GM18951 (cell line): ENCODE measurements around the gene FGD5.

Experiments
- POLR2A ChIP-seq: IDR thresholded peaks from 4 replicates; pipeline ENCODE4 v1.6.1; 2011; ENCODE audit warnings: mild to moderate bottlenecking; ENCODE audit not compliant: insufficient read length, insufficient read depth; ENCODE audit errors: extremely low read depth
- in situ Hi-C: fragments of 300-500 bp; cut with MboI; formaldehyde crosslinking; loops from one replicate; pipeline ENCODE4 v1.12.0; 2022; ENCODE audit warnings: low sequenced_read_pairs, mixed read lengths, inconsistent platforms; ENCODE audit not compliant: unreplicated experiment

Gene FGD5

GRCh38 chr3:14812196-14812790 is 6.5 kb upstream of the FGD5 start:
- in situ Hi-C loops = no loop called here
- TF ChIP-seq POLR2A = no peak

GRCh38 chr3:14814411-14814871 is 4.3 kb upstream of the FGD5 start:
- TF ChIP-seq POLR2A = no peak
- in situ Hi-C loops = no loop called here

DNA sequence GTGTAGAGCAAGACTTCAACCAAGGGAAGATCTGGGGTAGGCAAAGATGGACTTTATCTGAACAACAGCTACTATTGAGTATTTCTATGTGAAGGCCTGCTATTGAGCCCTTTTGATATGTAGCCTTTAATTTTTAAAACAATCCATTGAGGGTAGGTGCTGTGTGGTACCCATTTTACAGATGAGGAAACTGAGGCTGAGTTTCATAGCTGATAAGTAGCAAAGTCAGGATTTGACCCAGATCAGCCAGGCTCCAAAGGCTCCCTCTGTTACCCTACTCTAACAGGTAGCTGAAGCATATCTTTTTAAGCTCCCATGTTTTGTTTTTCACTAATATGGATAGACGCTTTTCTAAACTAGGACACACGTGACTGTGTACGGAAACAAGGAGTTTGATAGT is 2.4 kb upstream of the FGD5 start:
- no peak for TF ChIP-seq POLR2A
- in situ Hi-C loops = no loop called here

DNA sequence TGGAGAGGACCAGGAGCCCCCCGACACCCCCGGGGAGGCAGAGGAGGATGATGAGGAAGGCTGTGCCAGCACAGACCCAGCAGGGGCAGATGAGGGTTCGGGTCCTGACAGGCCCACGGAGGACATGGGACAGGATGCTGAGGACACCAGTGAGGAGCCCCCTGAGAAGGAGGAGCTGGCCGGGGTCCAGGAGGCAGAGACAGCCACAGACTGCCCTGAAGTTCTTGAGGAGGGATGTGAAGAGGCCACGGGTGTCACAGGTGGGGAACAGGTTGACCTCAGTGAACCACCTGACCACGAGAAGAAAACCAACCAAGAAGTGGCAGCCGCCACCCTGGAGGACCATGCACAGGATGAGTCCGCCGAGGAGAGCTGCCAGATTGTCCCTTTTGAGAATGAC is 909 bp downstream of the FGD5 start:
- in situ Hi-C loops = no loop called here
- TF ChIP-seq POLR2A = no peak

DNA sequence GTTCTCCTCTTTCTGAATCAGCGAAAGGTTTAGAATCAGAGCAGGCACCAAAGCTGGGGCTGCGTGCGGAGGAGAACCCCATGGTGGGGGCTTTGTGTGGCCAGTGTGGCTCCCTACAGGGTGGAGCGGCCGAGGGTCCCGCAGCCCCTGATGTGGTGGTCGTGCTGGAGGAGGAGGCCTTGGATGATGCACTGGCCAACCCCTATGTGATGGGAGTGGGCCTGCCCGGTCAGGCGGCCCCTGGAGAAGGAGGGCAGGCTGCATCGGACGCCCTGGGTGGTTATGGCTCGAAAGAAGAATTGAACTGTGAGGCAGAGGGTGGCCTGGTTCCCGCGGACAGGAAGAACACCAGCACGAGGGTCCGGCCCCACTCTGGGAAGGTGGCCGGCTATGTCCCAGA is 1.4 kb downstream of the FGD5 start:
- no peak for TF ChIP-seq POLR2A
- in situ Hi-C loops = no loop called here

DNA sequence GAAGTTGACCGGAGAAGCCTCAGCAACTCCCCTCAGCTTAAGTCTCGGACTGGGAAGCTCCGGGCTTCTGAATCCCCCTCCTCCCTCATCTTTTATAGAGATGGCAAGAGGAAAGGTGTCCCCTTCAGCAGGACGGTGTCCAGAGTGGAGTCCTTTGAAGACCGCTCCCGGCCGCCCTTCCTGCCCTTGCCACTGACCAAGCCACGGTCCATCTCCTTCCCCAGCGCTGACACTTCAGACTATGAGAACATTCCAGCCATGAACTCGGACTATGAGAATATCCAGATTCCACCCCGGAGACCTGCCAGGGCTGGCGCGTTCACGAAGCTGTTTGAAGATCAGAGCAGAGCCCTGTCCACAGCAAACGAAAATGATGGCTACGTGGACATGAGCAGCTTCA is 2.4 kb downstream of the FGD5 start:
- no peak for TF ChIP-seq POLR2A
- in situ Hi-C loops = no loop called here

DNA sequence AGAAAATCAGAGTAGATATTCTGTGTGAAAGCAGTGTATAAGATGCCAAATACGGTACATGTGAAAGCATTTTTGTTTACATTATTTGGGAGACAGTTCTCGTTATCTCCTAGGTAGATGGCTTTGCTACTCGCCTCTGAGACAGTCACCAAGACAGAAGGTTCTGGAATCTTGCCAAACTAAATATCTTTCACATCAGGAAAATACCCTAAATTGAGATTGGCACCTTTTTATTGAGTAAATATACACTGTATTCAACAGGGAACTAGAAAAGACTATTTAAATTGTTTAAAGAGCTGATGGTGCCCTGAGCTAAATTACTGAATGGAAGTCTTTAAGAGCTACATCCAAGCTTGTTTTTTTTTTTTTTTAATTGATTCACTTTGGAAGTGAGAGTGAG is 3.4 kb downstream of the FGD5 start:
- in situ Hi-C loops = no loop called here
- no peak for TF ChIP-seq POLR2A

DNA sequence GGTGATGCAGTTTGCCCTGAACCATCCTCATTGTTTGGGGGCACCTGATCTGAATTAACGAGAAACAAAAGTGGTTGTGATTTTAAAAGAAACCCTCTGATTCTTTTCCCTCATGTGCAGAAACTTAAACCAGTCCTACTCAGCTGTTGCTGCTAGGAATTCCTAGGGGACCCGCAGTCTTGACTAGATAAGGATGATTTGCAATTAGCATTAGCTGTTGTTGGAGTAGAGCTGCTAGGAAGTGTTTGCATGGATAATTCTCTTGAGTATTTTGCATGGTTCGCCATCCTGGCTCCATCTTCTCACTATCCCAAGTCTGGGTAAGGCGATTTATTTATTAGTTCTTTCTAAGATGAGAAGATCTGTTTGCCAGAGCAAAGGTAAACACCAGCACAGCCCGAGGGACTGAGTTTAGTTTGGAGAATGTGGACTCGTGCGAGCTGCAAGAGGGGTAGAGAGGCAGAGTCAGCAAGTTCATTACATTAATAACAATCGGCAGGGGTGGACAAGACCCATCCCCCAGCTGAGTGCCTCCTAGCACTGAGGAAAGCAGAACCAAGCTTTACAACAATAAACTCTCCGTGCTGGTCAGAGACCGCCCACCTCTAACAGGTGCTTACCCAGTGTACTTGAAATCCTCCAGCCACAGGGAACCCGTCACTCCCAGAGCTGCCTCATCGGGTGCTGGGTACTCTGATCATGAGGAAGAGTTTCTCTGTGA is 4.1 kb downstream of the FGD5 start:
- in situ Hi-C loops = no loop called here
- no peak for TF ChIP-seq POLR2A

DNA sequence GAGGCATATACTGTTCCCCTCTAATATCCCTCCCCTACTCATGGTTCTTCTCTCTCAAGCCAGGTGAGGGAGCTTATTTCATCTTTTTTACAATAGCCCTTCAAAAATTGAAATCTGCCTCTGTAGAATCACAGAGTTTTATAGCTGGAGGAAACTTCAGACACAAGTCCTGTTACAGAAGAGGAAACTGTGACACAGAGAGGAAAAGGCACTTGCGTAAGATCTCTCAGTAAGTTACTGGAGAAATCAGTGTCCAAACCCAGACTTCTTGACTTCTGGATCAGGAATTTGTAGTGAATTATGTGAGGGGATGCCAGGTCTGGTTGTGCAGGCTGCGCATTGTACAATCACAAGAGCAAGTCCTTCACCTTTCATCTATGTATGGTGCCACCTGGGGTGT is 4.6 kb downstream of the FGD5 start:
- in situ Hi-C loops = no loop called here
- TF ChIP-seq POLR2A = no peak

GRCh38 chr3:14823910-14824629 is 5.3 kb downstream of the FGD5 start:
- TF ChIP-seq POLR2A = no peak
- in situ Hi-C loops = no loop called here

GRCh38 chr3:14824646-14825045 is 5.9 kb downstream of the FGD5 start:
- in situ Hi-C loops = no loop called here
- TF ChIP-seq POLR2A = no peak

- TF ChIP-seq POLR2A = no peak
- in situ Hi-C loops = no loop called here
Observed at GRCh38 chr3:14826069-14826468, 7.3 kb downstream of the FGD5 start.

- in situ Hi-C loops = no loop called here
- no peak for TF ChIP-seq POLR2A
Observed at GRCh38 chr3:14827776-14828175, 9.0 kb downstream of the FGD5 start.

- in situ Hi-C loops = no loop called here
- no peak for TF ChIP-seq POLR2A
Observed at GRCh38 chr3:14829811-14830210, 11.0 kb downstream of the FGD5 start.
